ENCODE data around the gene SLC25A23.

GRCh38 chr19:6464070-6464873 lies 4.7 kb upstream of the SLC25A23 start, which contains the start of gene CRB3:
- no peak for TF ChIP-seq CTCF (IDR thresholded peaks at IDR 0.05)
- TF ChIP-seq ZFX (IDR thresholded peaks at IDR 0.05; ENCODE audit: borderline replicate concordance), result no peak
